ENCODE data around the gene LATS1. TPM values are rescaled to one million over a fixed set of nuclear protein-coding genes. Genes with fewer than 3 reads are reported as not detected.

The LATS1 gene
- total and polyA plus RNA-seq, 10 of the 15 experiments (the other 5 are each of a cell fraction or from before 2014, with no cell fraction given), result 2.1 to 15.6 (median 11.0) TPM

- TF ChIP-seq FOXM1 (IDR thresholded peaks at IDR 0.05; ENCODE audit: low read depth, low read length), result no peak
- TF ChIP-seq CEBPB (IDR thresholded peaks at IDR 0.05; ENCODE audit: borderline replicate concordance in 1 of 2, low read depth in 2 of 2, low read length in 2 of 2), result no peak
- peak; percentile 97 for TF ChIP-seq POLR2AphosphoS5 (IDR thresholded peaks at IDR 0.05; ENCODE audit: low read length)
- TF ChIP-seq RUNX3 (IDR thresholded peaks at IDR 0.05; ENCODE audit: low read length), result peak; percentile 91
- no peak for TF ChIP-seq MEF2A (IDR thresholded peaks at IDR 0.05; ENCODE audit: insufficient read depth, low read depth, low read length)
- no peak for TF ChIP-seq ZNF217 (IDR thresholded peaks at IDR 0.05)
- TF ChIP-seq BHLHE40 (IDR thresholded peaks at IDR 0.05; ENCODE audit: borderline replicate concordance in 1 of 2, low read depth in 2 of 2, low read length in 1 of 2), result peak; percentile 8 to 58; a peak in 1 of 4 replicates
- TF ChIP-seq HDAC6 (IDR thresholded peaks at IDR 0.05; ENCODE audit: unreplicated experiment), result no peak
- peak; percentile 71; the same call in 1 of the 2 replicates for TF ChIP-seq CREB1 (IDR thresholded peaks at IDR 0.05; ENCODE audit: low read depth)
- no peak for TF ChIP-seq IRF5 (IDR thresholded peaks at IDR 0.05; ENCODE audit: borderline replicate concordance)
- TF ChIP-seq BRCA1 (IDR thresholded peaks at IDR 0.05; ENCODE audit: low read depth, low read length), result no peak
- no peak for TF ChIP-seq PKNOX1 (IDR thresholded peaks at IDR 0.05)
- TF ChIP-seq SUPT20H (IDR thresholded peaks at IDR 0.05; ENCODE audit: borderline replicate concordance, control insufficient read depth, low read depth, low read length), result no peak
- no peak for TF ChIP-seq SKIL (IDR thresholded peaks at IDR 0.05; ENCODE audit: low read depth, poor library complexity, severe bottlenecking)
- TF ChIP-seq RB1 (IDR thresholded peaks at IDR 0.05; ENCODE audit: borderline replicate concordance), result peak; percentile 88; the same call in 1 of the 2 replicates
- peak; percentile 19 for TF ChIP-seq E4F1 (IDR thresholded peaks at IDR 0.05; ENCODE audit: borderline replicate concordance, partially characterized antibody)
- TF ChIP-seq RAD51 (IDR thresholded peaks at IDR 0.05), result no peak
- TF ChIP-seq GABPA (IDR thresholded peaks at IDR 0.05; ENCODE audit: low read depth), result peak; percentile 92
- TF ChIP-seq STAT1 (conservative IDR thresholded peaks at IDR 0.05), result no peak; the same call in 1 of the 2 replicates
- TF ChIP-seq HDGF (IDR thresholded peaks at IDR 0.05), result peak; percentile 41; the same call in 1 of the 2 replicates
Measured at GRCh38 chr6:149717588-149718458, at the start of gene LATS1 (continued).

Data from GM12878 (cell line).